ENCODE results near the gene TOR1B.
A peak's percentile ranks its signal among the peaks of the same experiment; 100 is the strongest.

Gene TOR1B

GRCh38 chr9:129814432-129815223, 11.6 kb downstream of the TOR1B start:
- DNase-seq (ENCODE audit: low read depth) = no peak

- DNase-seq (ENCODE audit: low read depth) = no peak
Observed at GRCh38 chr9:129815278-129815677, 12.3 kb downstream of the TOR1B start.

GRCh38 chr9:129816501-129817435, 13.8 kb downstream of the TOR1B start:
- DNase-seq (ENCODE audit: low read depth) = no peak

- DNase-seq (ENCODE audit: low read depth) = no peak
Observed at GRCh38 chr9:129822898-129823541, 20.0 kb downstream of the TOR1B start.

- DNase-seq (ENCODE audit: low read depth) = no peak
Observed at GRCh38 chr9:129823542-129823934, 20.6 kb downstream of the TOR1B start.

- DNase-seq (ENCODE audit: low read depth) = peak; percentile 87
Observed at GRCh38 chr9:129823935-129824601, 21.1 kb downstream of the TOR1B start, which contains the start of gene TOR1A. Gene TOR1A, minus strand, starts transcription at chr9:129824136. Its CDS starts 51 bp downstream, at chr9:129824085.

GRCh38 chr9:129826344-129826743, 23.4 kb downstream of the TOR1B start:
- DNase-seq (ENCODE audit: low read depth) = no peak

GRCh38 chr9:129826759-129827158, 23.8 kb downstream of the TOR1B start:
- DNase-seq (ENCODE audit: low read depth) = no peak

GRCh38 chr9:129828051-129828450, 25.1 kb downstream of the TOR1B start:
- no peak for DNase-seq (ENCODE audit: low read depth)

- DNase-seq (ENCODE audit: low read depth) = no peak
Observed at GRCh38 chr9:129828969-129829368, 26.0 kb downstream of the TOR1B start.

GRCh38 chr9:129832982-129833381, 30.0 kb downstream of the TOR1B start:
- no peak for DNase-seq (ENCODE audit: low read depth)

- no peak for DNase-seq (ENCODE audit: low read depth)
Observed at GRCh38 chr9:129834489-129835127, 31.6 kb downstream of the TOR1B start.

- DNase-seq (ENCODE audit: low read depth) = peak; percentile 94
Observed at GRCh38 chr9:129835128-129835859, 32.3 kb downstream of the TOR1B start, which contains the start of the genes C9orf78 and USP20. Gene C9orf78, minus strand, starts transcription at chr9:129835275. Its CDS starts 54 bp downstream, at chr9:129835221. Gene USP20, plus strand, starts transcription at chr9:129835458. Its CDS starts 17,098 bp downstream, at chr9:129852556.

- DNase-seq (ENCODE audit: low read depth) = no peak
Observed at GRCh38 chr9:129835860-129836223, 32.9 kb downstream of the TOR1B start.

GRCh38 chr9:129836311-129837007, 33.5 kb downstream of the TOR1B start:
- DNase-seq (ENCODE audit: low read depth) = no peak

- no peak for DNase-seq (ENCODE audit: low read depth)
Observed at GRCh38 chr9:129838707-129839259, 35.8 kb downstream of the TOR1B start.

GRCh38 chr9:129839324-129840023, 36.5 kb downstream of the TOR1B start:
- no peak for DNase-seq (ENCODE audit: low read depth)

- DNase-seq (ENCODE audit: low read depth) = no peak
Observed at GRCh38 chr9:129840034-129840433, 37.0 kb downstream of the TOR1B start.

- DNase-seq (ENCODE audit: low read depth) = no peak
Observed at GRCh38 chr9:129841071-129841470, 38.1 kb downstream of the TOR1B start.

All from stimulated activated CD8-positive, alpha-beta memory T cell treated with anti-CD3 and anti-CD28 coated beads, Interleukin-4, amount 100 ng/mL, for 24 hours (primary cell).